Caco-2 (cell line): Measurements from ENCODE around the gene PAM. TPM values are rescaled to one million over a fixed set of nuclear protein-coding genes. Genes with fewer than 3 reads are reported as not detected.

Source experiments
- BruUV-seq: library from RNA; stranded (reverse); fragments of 400-500 nt; replicated peaks from 2 replicates; lab custom pipeline; 2021; lab: Mats Ljungman, UMichigan
- CTCF ChIA-PET: fragments of 300-600 bp; sonication (Branson Sonifier 250); formaldehyde crosslinking; loops from one replicate; lab custom pipeline; 2022; ENCODE audit warnings: antibody characterized with exemption; lab: Charles Lee
- POLR2A ChIA-PET: fragments of 300-600 bp; sonication (Branson Sonifier 250); formaldehyde crosslinking; loops from one replicate; lab custom pipeline; 2022; ENCODE audit warnings: antibody characterized with exemption; lab: Charles Lee
- DNase-seq, 2 experiments: peaks; one replicate each; pipeline versions ENCODE4 v3.0.0 to v3.0.0-alpha.2; 2020 to 2022
- H3K27me3 ChIP-seq: replicated peaks from 2 replicates; pipeline ENCODE4 v1.6.0; 2011; ENCODE audit warnings: low read length; ENCODE audit not compliant: control insufficient read depth, insufficient read depth
- H3K36me3 ChIP-seq: 2 replicates; pipeline ENCODE4 v1.5.1; 2011; ENCODE audit warnings: low read length; ENCODE audit not compliant: control insufficient read depth, insufficient read depth
- H3K4me1 ChIP-seq: fragments of 250-450 bp; sonication (Bioruptor Pico); 2 replicates; pipeline ENCODE4 v1.5.1; 2020; ENCODE audit warnings: mild to moderate bottlenecking
- H3K4me3 ChIP-seq: 2 replicates; pipeline ENCODE4 v1.5.1; 2011; ENCODE audit warnings: low read depth, mild to moderate bottlenecking, control low read depth, low read length
- H3K9me3 ChIP-seq: fragments of 250-450 bp; sonication (Bioruptor Pico); 2 replicates; pipeline ENCODE4 v1.5.1; 2020; ENCODE audit warnings: mild to moderate bottlenecking, moderate library complexity
- H3K27ac Mint-ChIP-seq: one replicate; pipeline ENCODE4 v1.8.0; 2022; ENCODE audit warnings: mixed read lengths; ENCODE audit not compliant: unreplicated experiment
- H3K27me3 Mint-ChIP-seq: one replicate; pipeline ENCODE4 v1.8.0; 2022; ENCODE audit warnings: mixed read lengths; ENCODE audit not compliant: insufficient read depth, unreplicated experiment
- H3K36me3 Mint-ChIP-seq: one replicate; pipeline ENCODE4 v1.8.0; 2022; ENCODE audit warnings: mild to moderate bottlenecking, mixed read lengths; ENCODE audit not compliant: insufficient read depth, unreplicated experiment
- H3K4me1 Mint-ChIP-seq: one replicate; pipeline ENCODE4 v1.8.0; 2022; ENCODE audit warnings: low read depth, mixed read lengths; ENCODE audit not compliant: unreplicated experiment
- H3K4me3 Mint-ChIP-seq: one replicate; pipeline ENCODE4 v1.8.0; 2022; ENCODE audit warnings: mild to moderate bottlenecking, moderate library complexity, mixed read lengths; ENCODE audit not compliant: unreplicated experiment
- H3K9me3 Mint-ChIP-seq: one replicate; pipeline ENCODE4 v1.8.0; 2022; ENCODE audit warnings: mixed read lengths; ENCODE audit not compliant: unreplicated experiment
- intact Hi-C: fragments of 100-400 bp; cut with micrococcal nuclease; formaldehyde crosslinking; loops from one replicate; pipeline ENCODE4 v1.10.0; 2022; ENCODE audit not compliant: unreplicated experiment
- total RNA-seq: library from RNA; stranded (reverse); gene quantifications from 2 replicates; pipeline ENCODE4 v1.2.3, GENCODE V29; 2022
- TF ChIP-seq, protein P1 (sequence below), 2 experiments: fragments of 200-600 bp in 1 of 2; IDR thresholded peaks; 1 replicate in 1 of 2; 2 replicates in 1 of 2; pipeline versions ENCODE4 v1.5.1 to v1.8.0; 2011 to 2022; ENCODE audit warnings: antibody characterized with exemption in 1 of 2, control low read depth in 1 of 2, inconsistent platforms in 1 of 2, low read depth in 1 of 2, low read length in 1 of 2, mild to moderate bottlenecking in 1 of 2, moderate library complexity in 1 of 2; ENCODE audit not compliant: insufficient read depth in 1 of 2, severe bottlenecking in 1 of 2, unreplicated experiment in 1 of 2

The PAM gene
- total RNA-seq, 1 experiment from 2014 or later = 48.0 TPM

DNA sequence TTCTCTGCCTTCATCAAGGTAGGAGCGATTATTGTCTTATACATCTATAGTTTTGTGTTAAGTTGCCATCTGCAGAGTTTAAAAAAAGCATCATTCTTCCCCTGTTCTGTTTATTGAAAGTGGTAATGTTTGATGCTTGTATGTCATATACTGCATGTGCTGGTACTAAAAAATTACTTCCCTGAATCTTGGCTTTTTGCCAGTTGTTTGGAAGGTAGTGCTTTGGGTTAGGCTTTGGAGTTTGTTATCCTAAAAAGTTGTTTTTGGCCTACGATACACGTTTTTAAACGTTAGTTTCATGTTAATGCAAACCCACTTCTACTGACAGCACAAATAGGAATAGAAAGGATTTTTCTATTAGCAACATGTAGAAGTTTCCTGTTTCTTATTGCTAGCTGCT is 206.6 kb downstream of the PAM start:
- POLR2A ChIA-PET = no interaction called here
- H3K9me3 ChIP-seq = no peaks in the 10 kb centered on the region
- no peaks in the 10 kb centered on the region for H3K36me3 Mint-ChIP-seq
- no peaks in the 10 kb centered on the region for H3K27me3 Mint-ChIP-seq
- no peaks in the 10 kb centered on the region for H3K27me3 ChIP-seq
- no peak overlapping the region for H3K4me3 Mint-ChIP-seq
- H3K4me1 ChIP-seq = no peaks in the 10 kb centered on the region
- no peak for DNase-seq
- no TSS peak for BruUV-seq
- H3K9me3 Mint-ChIP-seq = no peaks in the 10 kb centered on the region
- CTCF ChIA-PET = no interaction called here
- TF ChIP-seq, protein P1, sequence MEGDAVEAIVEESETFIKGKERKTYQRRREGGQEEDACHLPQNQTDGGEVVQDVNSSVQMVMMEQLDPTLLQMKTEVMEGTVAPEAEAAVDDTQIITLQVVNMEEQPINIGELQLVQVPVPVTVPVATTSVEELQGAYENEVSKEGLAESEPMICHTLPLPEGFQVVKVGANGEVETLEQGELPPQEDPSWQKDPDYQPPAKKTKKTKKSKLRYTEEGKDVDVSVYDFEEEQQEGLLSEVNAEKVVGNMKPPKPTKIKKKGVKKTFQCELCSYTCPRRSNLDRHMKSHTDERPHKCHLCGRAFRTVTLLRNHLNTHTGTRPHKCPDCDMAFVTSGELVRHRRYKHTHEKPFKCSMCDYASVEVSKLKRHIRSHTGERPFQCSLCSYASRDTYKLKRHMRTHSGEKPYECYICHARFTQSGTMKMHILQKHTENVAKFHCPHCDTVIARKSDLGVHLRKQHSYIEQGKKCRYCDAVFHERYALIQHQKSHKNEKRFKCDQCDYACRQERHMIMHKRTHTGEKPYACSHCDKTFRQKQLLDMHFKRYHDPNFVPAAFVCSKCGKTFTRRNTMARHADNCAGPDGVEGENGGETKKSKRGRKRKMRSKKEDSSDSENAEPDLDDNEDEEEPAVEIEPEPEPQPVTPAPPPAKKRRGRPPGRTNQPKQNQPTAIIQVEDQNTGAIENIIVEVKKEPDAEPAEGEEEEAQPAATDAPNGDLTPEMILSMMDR (IDR thresholded peaks at IDR 0.05; ENCODE audit: insufficient read depth in 1 of 2, low read depth in 1 of 2, low read length in 1 of 2, severe bottlenecking in 1 of 2, unreplicated experiment in 1 of 2) = no peak
- intact Hi-C loops = no loop called here
- H3K4me1 Mint-ChIP-seq = peaks cover 11% of the 10 kb centered on the region
- H3K27ac Mint-ChIP-seq = no peak overlapping the region
- H3K4me3 ChIP-seq = no peak overlapping the region
- H3K36me3 ChIP-seq = no peaks in the 10 kb centered on the region

DNA sequence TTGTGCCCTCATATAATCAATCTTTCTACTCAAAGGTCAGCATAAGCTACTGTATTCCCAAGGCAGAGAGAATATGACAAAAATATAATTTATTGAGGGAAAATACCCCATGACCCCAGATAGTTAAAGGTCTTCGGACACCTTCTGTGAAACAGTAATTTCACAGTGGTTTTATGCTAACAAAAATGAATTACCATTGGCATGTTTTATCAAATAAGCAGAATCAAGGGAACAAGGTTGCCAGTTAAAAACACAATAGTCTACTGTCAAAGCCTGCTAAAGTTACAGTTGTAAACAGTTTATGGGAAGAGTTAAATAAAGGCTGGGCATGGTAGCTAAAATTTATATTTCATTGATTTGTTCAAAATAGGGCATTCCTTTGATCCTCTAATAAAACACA is 210.5 kb downstream of the PAM start:
- no TSS peak for BruUV-seq
- Histone ChIP-seq H3K4me3 (no peak overlapping the region), H3K27me3 (no peaks in the 10 kb centered on the region), H3K36me3 (no peaks in the 10 kb centered on the region), H3K9me3 (no peaks in the 10 kb centered on the region), H3K4me1 (no peaks in the 10 kb centered on the region)
- intact Hi-C loops = loop anchor here (1.0 kb wide), 1 partner anchor 256 kb away; no protein-coding TSS in a partner anchor
- DNase-seq = no peak
- no peak overlapping the region for H3K4me3 Mint-ChIP-seq
- ChIA-PET POLR2A (no interaction called here), CTCF (no interaction called here)
- H3K27me3 Mint-ChIP-seq = no peaks in the 10 kb centered on the region
- H3K27ac Mint-ChIP-seq = no peak overlapping the region
- H3K36me3 Mint-ChIP-seq = no peaks in the 10 kb centered on the region
- H3K4me1 Mint-ChIP-seq = no peaks in the 10 kb centered on the region
- TF ChIP-seq, protein P1 (IDR thresholded peaks at IDR 0.05; ENCODE audit: insufficient read depth in 1 of 2, low read depth in 1 of 2, low read length in 1 of 2, severe bottlenecking in 1 of 2, unreplicated experiment in 1 of 2) = no peak
- no peaks in the 10 kb centered on the region for H3K9me3 Mint-ChIP-seq

DNA sequence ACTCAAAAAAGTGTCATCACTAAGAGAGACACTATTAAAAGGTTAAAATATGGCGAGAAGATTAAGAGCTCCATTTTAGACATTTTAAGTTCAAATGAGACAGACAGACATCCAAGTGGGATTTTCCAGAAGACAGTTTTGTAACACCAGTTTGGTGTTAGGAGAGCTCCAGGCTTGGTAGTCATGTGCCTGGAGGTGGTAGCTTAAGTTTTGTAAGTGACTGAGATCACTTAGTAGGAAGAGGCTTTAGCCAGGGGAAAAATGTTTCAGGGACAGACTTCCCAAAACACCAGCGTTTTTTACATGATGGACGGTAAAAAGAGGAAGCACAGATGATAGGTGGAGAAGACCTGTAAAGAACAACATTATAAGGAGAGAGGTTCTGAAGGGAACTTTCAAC is 214.5 kb downstream of the PAM start:
- no TSS peak for BruUV-seq
- no peak for DNase-seq
- Mint-ChIP-seq H3K27ac (no peak overlapping the region), H3K4me3 (no peak overlapping the region), H3K27me3 (no peaks in the 10 kb centered on the region), H3K4me1 (no peaks in the 10 kb centered on the region), H3K9me3 (no peaks in the 10 kb centered on the region), H3K36me3 (no peaks in the 10 kb centered on the region)
- no peaks in the 10 kb centered on the region for H3K27me3 ChIP-seq
- H3K36me3 ChIP-seq = no peaks in the 10 kb centered on the region
- no peaks in the 10 kb centered on the region for H3K4me1 ChIP-seq
- H3K9me3 ChIP-seq = no peaks in the 10 kb centered on the region
- TF ChIP-seq, protein P1 (IDR thresholded peaks at IDR 0.05; ENCODE audit: insufficient read depth in 1 of 2, low read depth in 1 of 2, low read length in 1 of 2, severe bottlenecking in 1 of 2, unreplicated experiment in 1 of 2) = no peak
- ChIA-PET POLR2A (no interaction called here), CTCF (no interaction called here)
- intact Hi-C loops = loop anchor here (10.0 kb wide), 1 partner anchor 385 kb away; no protein-coding TSS in a partner anchor
- no peak overlapping the region for H3K4me3 ChIP-seq
